H9 (cell line): ENCODE results near the gene CCNB1IP1. TPM values are rescaled to one million over a fixed set of nuclear protein-coding genes. Genes with fewer than 3 reads are reported as not detected.

ENCODE experiments used
- DNase-seq: peaks from one replicate; pipeline ENCODE4 v3.0.0-alpha.2; 2017
- H2AFZ ChIP-seq: one replicate; pipeline ENCODE4 v1.6.1; 2013; ENCODE audit warnings: mild to moderate bottlenecking, low read length, control low read depth, moderate library complexity
- H2AK5ac ChIP-seq: 2 replicates; pipeline ENCODE4 v1.6.1; 2013; ENCODE audit warnings: low read length, control low read depth, mixed read lengths; ENCODE audit not compliant: insufficient read length
- H2BK120ac ChIP-seq: one replicate; pipeline ENCODE4 v1.6.1; 2013; ENCODE audit warnings: low read depth, mild to moderate bottlenecking, low read length, control low read depth, inconsistent platforms; ENCODE audit not compliant: poor library complexity, severe bottlenecking
- H2BK12ac ChIP-seq: 2 replicates; pipeline ENCODE4 v1.6.1; 2013; ENCODE audit warnings: low read length, control low read depth, mixed read lengths, low read depth; ENCODE audit not compliant: insufficient read length
- H2BK15ac ChIP-seq: 2 replicates; pipeline ENCODE4 v1.6.1; 2013; ENCODE audit warnings: low read depth, low read length, control low read depth
- H2BK20ac ChIP-seq: one replicate; pipeline ENCODE4 v1.6.1; 2013; ENCODE audit warnings: low read depth, mild to moderate bottlenecking, low read length, control low read depth, inconsistent platforms; ENCODE audit not compliant: poor library complexity, severe bottlenecking
- H2BK5ac ChIP-seq: 2 replicates; pipeline ENCODE4 v1.6.1; 2013; ENCODE audit warnings: low read length, control low read depth, mixed read lengths; ENCODE audit not compliant: insufficient read length
- H3K14ac ChIP-seq: 2 replicates; pipeline ENCODE4 v1.6.1; 2013; ENCODE audit warnings: low read length, control low read depth; ENCODE audit not compliant: insufficient read depth
- H3K18ac ChIP-seq: 2 replicates; pipeline ENCODE4 v1.6.1; 2013; ENCODE audit warnings: low read depth, mild to moderate bottlenecking, mixed read lengths, low read length, control low read depth; ENCODE audit not compliant: insufficient read length
- H3K23ac ChIP-seq: 2 replicates; pipeline ENCODE4 v1.6.1; 2013; ENCODE audit warnings: low read length, control low read depth, mixed read lengths, low read depth; ENCODE audit not compliant: insufficient read length
- H3K23me2 ChIP-seq: 2 replicates; pipeline ENCODE4 v1.6.1; 2013; ENCODE audit warnings: low read depth, mild to moderate bottlenecking, mixed read lengths, low read length, control low read depth; ENCODE audit not compliant: insufficient read length, poor library complexity, severe bottlenecking
- H3K27ac ChIP-seq: 2 replicates; pipeline ENCODE4 v1.5.1; 2013; ENCODE audit warnings: low read length, control low read depth, mixed read lengths, low read depth; ENCODE audit not compliant: insufficient read length
- H3K27me3 ChIP-seq: 2 replicates; pipeline ENCODE4 v1.6.1; 2013; ENCODE audit warnings: low read length, control low read depth, inconsistent platforms; ENCODE audit not compliant: insufficient read depth
- H3K4ac ChIP-seq: 2 replicates; pipeline ENCODE4 v1.6.1; 2013; ENCODE audit warnings: low read depth, mild to moderate bottlenecking, control low read depth, inconsistent platforms, low read length, moderate library complexity
- H3K4me1 ChIP-seq: 2 replicates; pipeline ENCODE4 v1.6.1; 2013; ENCODE audit warnings: low read length, control low read depth, inconsistent platforms; ENCODE audit not compliant: insufficient read depth
- H3K4me2 ChIP-seq: 2 replicates; pipeline ENCODE4 v1.6.1; 2013; ENCODE audit warnings: low read length, control low read depth, mixed read lengths; ENCODE audit not compliant: insufficient read length, insufficient read depth
- H3K56ac ChIP-seq: 2 replicates; pipeline ENCODE4 v1.6.1; 2013; ENCODE audit warnings: low read depth, mild to moderate bottlenecking, mixed read lengths, low read length, control low read depth; ENCODE audit not compliant: insufficient read length
- H3K79me1 ChIP-seq: 2 replicates; pipeline ENCODE4 v1.6.1; 2013; ENCODE audit warnings: low read depth, mild to moderate bottlenecking, moderate library complexity, low read length, control low read depth, inconsistent platforms; ENCODE audit not compliant: insufficient read depth, poor library complexity, severe bottlenecking
- H3K79me2 ChIP-seq: 2 replicates; pipeline ENCODE4 v1.6.1; 2013; ENCODE audit warnings: low read length, control low read depth, inconsistent platforms; ENCODE audit not compliant: insufficient read depth
- H3K9ac ChIP-seq: 2 replicates; pipeline ENCODE4 v1.6.1; 2013; ENCODE audit warnings: low read length, control low read depth, mixed read lengths; ENCODE audit not compliant: insufficient read length; ENCODE audit errors: extremely low read depth
- H3K9me3 ChIP-seq: one replicate; pipeline ENCODE4 v1.6.1; 2013; ENCODE audit warnings: low read depth, low read length, inconsistent platforms; ENCODE audit not compliant: control insufficient read depth
- H3T11ph ChIP-seq: one replicate; pipeline ENCODE4 v1.6.1; 2013; ENCODE audit warnings: mild to moderate bottlenecking, low read length, control low read depth, inconsistent platforms
- H4K20me1 ChIP-seq: one replicate; pipeline ENCODE4 v1.6.1; 2013; ENCODE audit not compliant: control insufficient read depth, insufficient read length, insufficient read depth
- H4K5ac ChIP-seq: 2 replicates; pipeline ENCODE4 v1.6.1; 2013; ENCODE audit warnings: low read depth, mild to moderate bottlenecking, mixed read lengths, low read length, control low read depth; ENCODE audit not compliant: insufficient read length
- H4K8ac ChIP-seq: replicated peaks from 2 replicates; pipeline ENCODE4 v1.6.1; 2013; ENCODE audit warnings: low read length, control low read depth, mixed read lengths, low read depth; ENCODE audit not compliant: insufficient read length
- H4K91ac ChIP-seq: 2 replicates; pipeline ENCODE4 v1.6.1; 2013; ENCODE audit warnings: low read depth, mild to moderate bottlenecking, moderate library complexity, mixed read lengths, low read length, control low read depth; ENCODE audit not compliant: insufficient read length
- H3K27ac Mint-ChIP-seq, 3 experiments: 2 replicates in 2 of 3; 3 replicates in 1 of 3; pipeline ENCODE4 v1.8.0; 2020 to 2021; ENCODE audit warnings: mixed read lengths in 3 of 3, mild to moderate bottlenecking in 1 of 3, moderate library complexity in 1 of 3
- H3K27me3 Mint-ChIP-seq: 2 replicates; pipeline ENCODE4 v1.8.0; 2021; ENCODE audit warnings: low read depth, mild to moderate bottlenecking, moderate library complexity, mixed read lengths
- H3K36me3 Mint-ChIP-seq, 3 experiments: 2 replicates in 2 of 3; 3 replicates in 1 of 3; pipeline ENCODE4 v1.8.0; 2020 to 2021; ENCODE audit warnings: low read depth in 3 of 3, mixed read lengths in 3 of 3; ENCODE audit not compliant: insufficient read depth in 1 of 3
- H3K4me1 Mint-ChIP-seq, 2 experiments: 2 replicates each; pipeline ENCODE4 v1.8.0; 2020; ENCODE audit warnings: mixed read lengths in 2 of 2
- H3K4me3 Mint-ChIP-seq, 2 experiments: 2 replicates in 1 of 2; 3 replicates in 1 of 2; pipeline ENCODE4 v1.8.0; 2020 to 2021; ENCODE audit warnings: mild to moderate bottlenecking in 2 of 2, mixed read lengths in 2 of 2, moderate library complexity in 1 of 2
- H3K9me3 Mint-ChIP-seq, 2 experiments: 2 replicates in 1 of 2; 3 replicates in 1 of 2; pipeline ENCODE4 v1.8.0; 2020; ENCODE audit warnings: mild to moderate bottlenecking in 2 of 2, mixed read lengths in 2 of 2, moderate library complexity in 1 of 2
- CTCF ChIP-seq: fragments of 200-600 bp; sonication (generic); conservative IDR thresholded peaks from 3 replicates; pipeline ENCODE4 v1.8.0; 2021; ENCODE audit warnings: antibody characterized with exemption, mild to moderate bottlenecking
- WGBS: extraction: QIAGEN DNeasy Blood & Tissue Kit; methylation state at CpG from one replicate; pipeline ENCODE4 v1.1.7; 2013; ENCODE audit warnings: missing lambda C conversion rate, low lambda C conversion rate, mixed read lengths; ENCODE audit not compliant: insufficient read length; ENCODE audit errors: extremely low coverage; 5-methylcytosine and 5-hydroxymethylcytosine counted together
- total RNA-seq: library from RNA; stranded (reverse); gene quantifications from 2 replicates; pipeline ENCODE4 v1.2.1, GENCODE V29; 2021

The CCNB1IP1 gene
- total RNA-seq, 1 experiment from 2014 or later = 165 TPM

DNA sequence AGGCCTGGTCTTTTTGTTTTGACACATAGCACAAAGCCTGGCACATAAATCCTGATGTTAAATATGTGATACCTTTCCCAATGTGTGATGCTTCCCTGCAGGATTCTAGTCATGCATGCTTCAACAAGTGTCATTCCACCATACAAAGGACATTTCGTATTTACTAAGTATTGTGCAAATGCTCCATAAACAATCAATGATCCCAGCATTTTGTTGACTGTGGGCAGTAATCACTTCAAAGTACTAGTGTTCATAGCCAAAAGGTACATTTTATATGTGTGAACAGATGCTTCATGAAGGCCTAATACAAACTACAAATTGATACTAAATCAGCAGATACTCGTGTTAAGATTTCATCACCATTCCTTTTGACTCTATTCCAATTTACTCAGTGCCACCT lies 4.4 kb downstream of the CCNB1IP1 start:
- no peak overlapping the region for H4K91ac ChIP-seq
- no peak overlapping the region for H2AK5ac ChIP-seq
- WGBS = no CpG with 5 or more reads among the region's 2 CpGs
- no peak overlapping the region for H2BK120ac ChIP-seq
- no peaks in the 10 kb centered on the region for H3K9me3 ChIP-seq
- DNase-seq = no peak
- H3T11ph ChIP-seq = no peak overlapping the region
- no peaks in the 10 kb centered on the region for H4K20me1 ChIP-seq
- peaks cover 6% of the 10 kb centered on the region for H3K4me1 ChIP-seq
- H3K27me3 Mint-ChIP-seq = no peaks in the 10 kb centered on the region
- H2BK12ac ChIP-seq = no peak overlapping the region
- H3K18ac ChIP-seq = no peak overlapping the region
- H3K23me2 ChIP-seq = peaks cover 6% of the 10 kb centered on the region
- TF ChIP-seq CTCF = no peak
- no peak overlapping the region for H3K56ac ChIP-seq
- H3K79me2 ChIP-seq = peaks cover 41% of the 10 kb centered on the region
- H3K9me3 Mint-ChIP-seq = peaks cover 0 to 3% of the 10 kb centered on the region in 2 experiments; a peak in 1 of 5 replicates
- H3K27ac Mint-ChIP-seq = peak overlapping the region in 1 of 3 experiments; percentile 87; a peak in 2 of 7 replicates
- H3K14ac ChIP-seq = no peak overlapping the region
- peaks cover 36 to 77% (median 67%) of the 10 kb centered on the region in 3 experiments for H3K36me3 Mint-ChIP-seq
- no peak overlapping the region for H2AFZ ChIP-seq
- peak overlapping the region in 1 of 2 experiments; percentile 12; a peak in 1 of 5 replicates for H3K4me3 Mint-ChIP-seq
- no peak overlapping the region for H2BK5ac ChIP-seq
- H4K5ac ChIP-seq = no peak overlapping the region
- H3K27ac ChIP-seq = peak overlapping the region; percentile 26
- peaks cover 36 to 37% of the 10 kb centered on the region in 2 experiments for H3K4me1 Mint-ChIP-seq
- H2BK15ac ChIP-seq = no peak overlapping the region
- H3K4me2 ChIP-seq = no peak overlapping the region
- H3K4ac ChIP-seq = no peak overlapping the region
- H2BK20ac ChIP-seq = no peak overlapping the region
- H3K79me1 ChIP-seq = no peaks in the 10 kb centered on the region
- no peaks in the 10 kb centered on the region for H3K27me3 ChIP-seq
- H4K8ac ChIP-seq = no peak overlapping the region
- no peak overlapping the region for H3K23ac ChIP-seq
- peak overlapping the region; percentile 18 for H3K9ac ChIP-seq
